ENCODE data around the gene SP6. TPM values are rescaled to one million over a fixed set of nuclear protein-coding genes. Genes with fewer than 3 reads are reported as not detected.
A peak's percentile ranks its signal among the peaks of the same experiment; 100 is the strongest.

Gene SP6
- total and polyA plus RNA-seq, 2 of the 4 experiments (the other 2 are of a cell fraction): under 0.01 to 0.31 TPM

- TF ChIP-seq MXI1 (IDR thresholded peaks at IDR 0.05; ENCODE audit: borderline replicate concordance, low read depth, low read length) (peak; percentile 35; the same call in 1 of the 2 replicates), RAD21 (IDR thresholded peaks at IDR 0.05; ENCODE audit: low read length) (no peak), CEBPB (IDR thresholded peaks at IDR 0.05; ENCODE audit: low read depth, low read length) (no peak)
These were observed 29.3 kb downstream of the SP6 start, which contains the start of gene OSBPL7 (continued) for GRCh38 chr17:47821424-47822391.

GRCh38 chr17:47821031-47821423 lies 29.9 kb downstream of the SP6 start:
- H3K4ac ChIP-seq (ENCODE audit: low read depth, low read length): no peak overlapping the region
- H2AK9ac ChIP-seq (replicated peaks; ENCODE audit: low read depth, low read length, poor library complexity): peak overlapping the region; percentile 57
- peaks cover 0 to 17% of the 10 kb centered on the region in 2 experiments; a peak in 1 of 4 replicates for H3K79me1 ChIP-seq (ENCODE audit: low read depth in 1 of 2, low read length in 2 of 2)
- dilution Hi-C loops (cut with HindIII; ENCODE audit: low sequenced_read_pairs, unreplicated experiment): no loop called here
- peaks cover 11% of the 10 kb centered on the region; the same call in 1 of the 2 replicates for H3K4me1 ChIP-seq (ENCODE audit: control insufficient read depth, insufficient read depth, low read length)
- H3K9me3 ChIP-seq (ENCODE audit: control insufficient read depth, insufficient read depth, low read length): no peaks in the 10 kb centered on the region
- DNase-seq (no peak), ATAC-seq (ENCODE audit: low read depth) (no peak; the same call in 1 of the 2 replicates)
- H2BK120ac ChIP-seq (ENCODE audit: low read depth, low read length): no peak overlapping the region
- H2BK15ac ChIP-seq (ENCODE audit: low read depth, low read length): no peak overlapping the region
- intact Hi-C loops (cut with micrococcal nuclease): no loop called here
- H3K4me2 ChIP-seq (ENCODE audit: low read depth, low read length): peak overlapping the region; percentile 95
- no TSS peak for BruUV-seq (replicated peaks)
- H3K4me3 ChIP-seq (ENCODE audit: insufficient read depth, low read depth, low read length): peak overlapping the region; percentile 77
- no peak overlapping the region for H2BK20ac ChIP-seq (ENCODE audit: low read depth, low read length)
- H2BK5ac ChIP-seq (ENCODE audit: low read depth, low read length, poor library complexity, severe bottlenecking): no peak overlapping the region
- peak overlapping the region; percentile 20; the same call in 1 of the 2 replicates for H4K91ac ChIP-seq (ENCODE audit: insufficient read depth, low read depth, low read length)
- WGBS, 2 experiments (ENCODE audit: extremely low coverage in 2 of 2, insufficient read length in 1 of 2): 60% methylated on average over 1 of the region's 4 CpGs; no CpG with 5 or more reads in 1 of the 2 experiments
- ChIA-PET CTCF (no interaction called here), POLR2A (ENCODE audit: unreplicated experiment) (interaction anchor here (1.6 kb wide), 1 partner anchor 10 kb away, joined by 7 read pairs; the partner anchor contains the start of genes LRRC46 and MRPL10)
- H3K9ac ChIP-seq (ENCODE audit: low read depth, low read length): peak overlapping the region; percentile 47
- peak overlapping the region; percentile 43; the same call in 1 of the 2 replicates for H4K5ac ChIP-seq (ENCODE audit: low read depth, low read length)
- H3K27ac ChIP-seq (ENCODE audit: insufficient read depth, low read length): no peak overlapping the region; the same call in 1 of the 2 replicates
- H4K8ac ChIP-seq (ENCODE audit: low read depth in 2 of 2, low read length in 2 of 2): peak overlapping the region; percentile 71 to 88; a peak in 3 of 4 replicates
- H3K56ac ChIP-seq (ENCODE audit: extremely low read depth, insufficient read depth, low read length): no peak overlapping the region
- H3K14ac ChIP-seq (replicated peaks; ENCODE audit: low read depth, low read length): no peak overlapping the region
- in situ Hi-C loops (cut with MboI; ENCODE audit: low sequenced_read_pairs): no loop called here
- no peak overlapping the region for H3K23ac ChIP-seq (ENCODE audit: low read depth, low read length)
- 0 out of 2 replicates have a peak, but pooled peaks cover 4% of the 10 kb centered on the region for H3K9me1 ChIP-seq (ENCODE audit: insufficient read depth, low read length)
- peak overlapping the region; percentile 89 for H2AFZ ChIP-seq (replicated peaks; ENCODE audit: low read length, poor library complexity)
- H3K36me3 ChIP-seq (ENCODE audit: control insufficient read depth, insufficient read depth, low read length): peaks cover 43% of the 10 kb centered on the region
- no peak overlapping the region for H3K18ac ChIP-seq (ENCODE audit: low read depth, low read length)
- no peaks in the 10 kb centered on the region for H4K20me1 ChIP-seq (ENCODE audit: insufficient read depth, low read length)
- H2AK5ac ChIP-seq (ENCODE audit: low read depth, low read length): peak overlapping the region; percentile 46
- H3K27me3 ChIP-seq (ENCODE audit: control insufficient read depth, insufficient read depth, low read length): no peaks in the 10 kb centered on the region
- TF ChIP-seq ELK1 (IDR thresholded peaks at IDR 0.05; ENCODE audit: borderline replicate concordance, low read depth, low read length): no peak
- no peak for TF ChIP-seq BHLHE40 (IDR thresholded peaks at IDR 0.05; ENCODE audit: low read depth, low read length)
- no peak for TF ChIP-seq MAFK (IDR thresholded peaks at IDR 0.05; ENCODE audit: low read depth, low read length)
- no peak for TF ChIP-seq CHD1 (IDR thresholded peaks at IDR 0.05; ENCODE audit: low read depth, low read length)
- no peak for TF ChIP-seq CTCF (conservative IDR thresholded peaks at IDR 0.05; ENCODE audit: low read depth, low read length)
- TF ChIP-seq MXI1 (IDR thresholded peaks at IDR 0.05; ENCODE audit: borderline replicate concordance, low read depth, low read length): no peak
- TF ChIP-seq SMC3 (IDR thresholded peaks at IDR 0.05; ENCODE audit: low read depth, low read length): no peak
- no peak for TF ChIP-seq POLR2A (IDR thresholded peaks at IDR 0.05; ENCODE audit: low read depth, low read length)
- no peak for TF ChIP-seq RCOR1 (IDR thresholded peaks at IDR 0.05; ENCODE audit: insufficient replicate concordance, low read length)
- no peak for TF ChIP-seq MAZ (IDR thresholded peaks at IDR 0.05; ENCODE audit: borderline replicate concordance, low read depth, low read length)
